GM21360 (cell line): ENCODE data around the gene IFI44L.

Source experiments
- ATAC-seq: cut with Tn5 transposase; IDR thresholded peaks from one replicate; pipeline ENCODE4 v1.9.1; 2021; ENCODE audit warnings: mild to moderate bottlenecking, moderate library complexity; ENCODE audit not compliant: unreplicated experiment

IFI44L gene

GRCh38 chr1:78619803-78620579, at the start of gene IFI44L:
Gene IFI44L, plus strand, starts transcription at chr1:78620448. Its CDS starts 7,468 bp downstream, at chr1:78627916.
- ATAC-seq = peak; percentile 36

GRCh38 chr1:78570539-78570938, 49.7 kb upstream of the IFI44L start:
- no peak for ATAC-seq

GRCh38 chr1:78577257-78578100, 42.8 kb upstream of the IFI44L start:
- no peak for ATAC-seq

GRCh38 chr1:78586572-78586971, 33.7 kb upstream of the IFI44L start:
- ATAC-seq = no peak

- ATAC-seq = no peak
Observed at GRCh38 chr1:78587211-78587610, 33.0 kb upstream of the IFI44L start.

GRCh38 chr1:78591971-78592370, 28.3 kb upstream of the IFI44L start:
- no peak for ATAC-seq

- no peak for ATAC-seq
Observed at GRCh38 chr1:78599294-78599693, 21.0 kb upstream of the IFI44L start.

- ATAC-seq = no peak
Observed at GRCh38 chr1:78601068-78601467, 19.2 kb upstream of the IFI44L start.

- no peak for ATAC-seq
Observed at GRCh38 chr1:78603206-78603605, 17.0 kb upstream of the IFI44L start.

- ATAC-seq = no peak
Observed at GRCh38 chr1:78604643-78605042, 15.6 kb upstream of the IFI44L start.

GRCh38 chr1:78606274-78606673, 14.0 kb upstream of the IFI44L start:
- no peak for ATAC-seq

GRCh38 chr1:78607334-78607927, 12.8 kb upstream of the IFI44L start:
- ATAC-seq = no peak

GRCh38 chr1:78607944-78608343, 12.3 kb upstream of the IFI44L start:
- ATAC-seq = no peak

- ATAC-seq = peak; percentile 48
Observed at GRCh38 chr1:78617615-78618026, 2.6 kb upstream of the IFI44L start.

GRCh38 chr1:78619032-78619431, 1.2 kb upstream of the IFI44L start:
- ATAC-seq = no peak

GRCh38 chr1:78619446-78619802, 824 bp upstream of the IFI44L start:
- peak; percentile 16 for ATAC-seq

- no peak for ATAC-seq
Observed at GRCh38 chr1:78620666-78621065, 418 bp downstream of the IFI44L start.

- no peak for ATAC-seq
Observed at GRCh38 chr1:78622548-78622947, 2.3 kb downstream of the IFI44L start.

- ATAC-seq = no peak
Observed at GRCh38 chr1:78624035-78624434, 3.8 kb downstream of the IFI44L start.

- ATAC-seq = no peak
Observed at GRCh38 chr1:78627321-78627720, 7.1 kb downstream of the IFI44L start.

GRCh38 chr1:78630600-78630999, 10.4 kb downstream of the IFI44L start:
- ATAC-seq = no peak

GRCh38 chr1:78633209-78633608, 13.0 kb downstream of the IFI44L start:
- no peak for ATAC-seq
